Right atrium auricular region (tissue), 2 donors: ENCODE results near the gene CLDN15. TPM values are rescaled to one million over a fixed set of nuclear protein-coding genes. Genes with fewer than 3 reads are reported as not detected.
"Not testable (repeated sequence)": the region's sequence is repeated elsewhere in the genome, so short reads cannot be mapped to it uniquely, and the experiment has no call there.

Source experiments
- DNase-seq: peaks from one replicate; pipeline ENCODE4 v3.0.0-alpha.2; 2019; ENCODE audit warnings: low spot score
- H3K27ac ChIP-seq, 2 donors: fragments of 200-600 bp; sonication (generic); 1 replicate in 1 of 2; 2 replicates in 1 of 2; pipeline ENCODE4 v1.5.1; 2016 to 2019
- H3K27me3 ChIP-seq, 2 donors: fragments of 200-600 bp; sonication (generic); one replicate each; pipeline versions ENCODE4 v1.5.1 to v1.6.0; 2017 to 2019
- H3K36me3 ChIP-seq: fragments of 200-600 bp; sonication (generic); one replicate; pipeline ENCODE4 v1.5.1; 2016
- H3K4me1 ChIP-seq, 2 donors: fragments of 200-600 bp; sonication (generic); one replicate each; pipeline versions ENCODE4 v1.5.1 to v1.6.0; 2017 to 2019
- H3K4me3 ChIP-seq, 2 donors: fragments of 200-600 bp; sonication (generic); 1 replicate in 1 of 2; 2 replicates in 1 of 2; pipeline ENCODE4 v1.5.1; 2017 to 2019; ENCODE audit warnings: mild to moderate bottlenecking in 1 of 2, moderate library complexity in 1 of 2
- H3K9me3 ChIP-seq, 2 donors: fragments of 200-600 bp; sonication (generic); one replicate each; pipeline ENCODE4 v1.5.1; 2019
- total RNA-seq, 2 donors: library from RNA; depleted of rRNA; stranded (reverse); fragments of >200 nt; gene quantifications; one replicate each; pipeline ENCODE4 v1.1.0, GENCODE V29; 2016
- TF ChIP-seq, protein P1 (sequence below), 2 donors: fragments of 200-600 bp; sonication (generic); IDR thresholded peaks; one replicate each; pipeline ENCODE4 v1.5.1; 2019; ENCODE audit warnings: antibody characterized with exemption in 2 of 2

CLDN15 gene
- total RNA-seq, 2 donors from 2014 or later: 16.5 to 50.2 TPM

DNA sequence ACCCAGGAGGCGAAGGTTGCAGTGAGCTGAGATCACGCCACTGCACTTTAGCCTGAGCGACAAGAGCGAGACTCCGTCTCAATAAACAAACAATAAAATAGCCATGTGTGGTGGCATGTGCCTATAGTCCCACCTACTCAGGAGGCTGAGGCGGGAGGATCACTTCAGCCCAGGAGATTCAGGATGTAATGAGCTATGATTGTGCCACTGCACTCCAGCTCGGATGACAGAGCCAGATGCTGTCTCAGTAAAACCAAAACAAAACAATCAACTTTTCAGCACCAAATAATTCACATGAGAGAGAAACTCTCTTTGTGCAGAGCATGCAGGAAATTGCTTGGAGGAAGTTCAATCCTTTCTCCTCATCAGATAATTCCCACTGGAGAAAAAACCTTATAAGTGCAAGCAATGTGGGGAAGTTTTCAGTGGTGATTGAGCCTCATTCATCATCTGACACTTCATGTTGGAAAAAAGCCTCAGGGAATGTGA is 20.7 kb upstream of the CLDN15 start:
- no peak for DNase-seq
- no peaks in the 10 kb centered on the region for H3K36me3 ChIP-seq
- no peaks in the 10 kb centered on the region for H3K27me3 ChIP-seq
- no peak overlapping the region for H3K27ac ChIP-seq
- TF ChIP-seq, protein P1, sequence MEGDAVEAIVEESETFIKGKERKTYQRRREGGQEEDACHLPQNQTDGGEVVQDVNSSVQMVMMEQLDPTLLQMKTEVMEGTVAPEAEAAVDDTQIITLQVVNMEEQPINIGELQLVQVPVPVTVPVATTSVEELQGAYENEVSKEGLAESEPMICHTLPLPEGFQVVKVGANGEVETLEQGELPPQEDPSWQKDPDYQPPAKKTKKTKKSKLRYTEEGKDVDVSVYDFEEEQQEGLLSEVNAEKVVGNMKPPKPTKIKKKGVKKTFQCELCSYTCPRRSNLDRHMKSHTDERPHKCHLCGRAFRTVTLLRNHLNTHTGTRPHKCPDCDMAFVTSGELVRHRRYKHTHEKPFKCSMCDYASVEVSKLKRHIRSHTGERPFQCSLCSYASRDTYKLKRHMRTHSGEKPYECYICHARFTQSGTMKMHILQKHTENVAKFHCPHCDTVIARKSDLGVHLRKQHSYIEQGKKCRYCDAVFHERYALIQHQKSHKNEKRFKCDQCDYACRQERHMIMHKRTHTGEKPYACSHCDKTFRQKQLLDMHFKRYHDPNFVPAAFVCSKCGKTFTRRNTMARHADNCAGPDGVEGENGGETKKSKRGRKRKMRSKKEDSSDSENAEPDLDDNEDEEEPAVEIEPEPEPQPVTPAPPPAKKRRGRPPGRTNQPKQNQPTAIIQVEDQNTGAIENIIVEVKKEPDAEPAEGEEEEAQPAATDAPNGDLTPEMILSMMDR (IDR thresholded peaks at IDR 0.05): no peak
- no peak overlapping the region for H3K4me3 ChIP-seq
- H3K4me1 ChIP-seq: no peaks in the 10 kb centered on the region
- H3K9me3 ChIP-seq: no peaks in the 10 kb centered on the region

DNA sequence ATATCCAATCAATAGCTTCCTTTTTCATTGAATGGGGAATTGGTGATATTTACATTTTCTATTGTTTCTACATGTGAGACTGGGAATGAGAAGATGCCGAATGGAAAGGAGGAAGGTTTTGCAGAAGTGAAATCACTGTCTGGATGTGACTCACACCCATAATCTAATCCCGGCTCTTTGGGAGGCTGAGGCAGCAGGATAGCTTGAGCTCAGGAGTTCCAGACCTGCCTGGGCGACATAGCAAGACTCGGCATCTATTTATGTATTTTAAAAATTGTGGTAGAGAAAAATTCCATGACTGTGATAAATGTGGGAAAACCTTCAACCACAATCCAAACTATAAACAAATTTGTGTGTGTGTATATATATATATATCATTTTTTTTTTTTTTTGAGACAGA is 18.2 kb upstream of the CLDN15 start:
- Histone ChIP-seq H3K27ac (no peak overlapping the region), H3K4me1 (peaks cover 0 to 13% of the 10 kb centered on the region in 2 donors), H3K9me3 (no peaks in the 10 kb centered on the region), H3K27me3 (no peaks in the 10 kb centered on the region), H3K4me3 (no peak overlapping the region), H3K36me3 (no peaks in the 10 kb centered on the region)
- TF ChIP-seq, protein P1 (IDR thresholded peaks at IDR 0.05): no peak
- DNase-seq: no peak

DNA sequence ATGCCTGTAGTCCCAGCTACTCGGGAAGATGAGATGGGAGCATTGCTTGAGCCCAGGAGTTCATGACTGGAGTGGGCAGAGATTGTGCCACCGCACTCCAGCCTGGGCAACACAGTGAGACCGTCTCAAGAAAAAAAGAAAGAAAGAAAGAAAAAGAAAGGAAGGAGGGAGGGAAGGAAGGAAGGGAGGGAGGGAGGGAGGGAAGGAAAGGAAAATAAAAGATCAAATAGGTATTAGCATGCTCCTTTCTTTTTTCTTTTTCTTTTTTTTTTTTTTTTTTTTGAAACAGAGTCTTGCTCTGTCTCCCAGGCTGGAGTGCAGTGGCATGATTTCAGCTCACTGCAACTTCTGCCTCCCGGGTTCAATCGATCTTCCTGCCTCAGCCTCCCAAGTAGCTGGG is 15.6 kb upstream of the CLDN15 start:
- not testable (repeated sequence) for H3K9me3 ChIP-seq, H3K4me3 ChIP-seq, DNase-seq, H3K36me3 ChIP-seq, H3K27ac ChIP-seq, H3K27me3 ChIP-seq
- H3K4me1 ChIP-seq: peaks cover 0 to 24% of the 10 kb centered on the region in 2 donors

DNA sequence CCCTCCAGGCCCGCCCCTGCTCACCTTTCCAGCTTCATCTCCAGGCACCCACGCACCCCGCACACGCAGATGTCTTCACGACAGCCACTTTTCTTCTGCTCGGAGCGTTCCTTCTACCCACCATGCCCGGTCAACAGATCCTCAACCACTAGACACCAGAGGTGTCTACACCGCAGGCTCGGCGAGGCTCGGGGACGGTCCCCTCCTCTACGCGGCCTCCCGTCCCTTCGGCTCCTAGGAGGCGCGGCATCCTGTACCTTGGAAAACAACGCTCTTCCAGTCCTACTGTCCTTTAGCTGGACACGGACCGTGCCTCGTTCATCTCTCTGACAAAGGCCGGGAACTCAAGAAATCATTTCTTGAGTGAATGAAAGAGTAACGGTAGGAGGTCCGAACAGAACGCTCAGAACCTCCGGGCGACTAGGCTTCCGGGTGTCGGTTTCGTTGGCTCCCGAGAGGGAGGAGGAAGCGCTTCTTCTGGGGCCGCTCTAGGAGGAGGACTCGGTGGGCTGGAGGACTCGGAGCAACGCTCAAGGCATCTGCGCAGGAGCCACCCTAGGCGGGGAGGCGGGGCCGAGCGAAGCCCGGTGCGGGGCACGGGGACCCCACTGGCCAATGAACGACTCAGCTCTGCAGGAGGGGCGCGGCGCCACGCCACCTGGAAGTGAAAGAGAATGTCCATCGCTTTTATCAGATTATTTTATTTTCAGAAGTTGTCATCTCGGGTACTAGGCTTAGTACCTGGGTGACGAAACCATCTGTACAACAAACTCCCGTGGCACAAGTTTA is 14.5 kb upstream of the CLDN15 start:
- Histone ChIP-seq H3K9me3 (no peaks in the 10 kb centered on the region), H3K36me3 (no peaks in the 10 kb centered on the region), H3K27ac (peak overlapping the region; percentile 17 to 71), H3K27me3 (no peaks in the 10 kb centered on the region), H3K4me1 (peaks cover 0 to 24% of the 10 kb centered on the region in 2 donors), H3K4me3 (peak overlapping the region; percentile 73 to 89)
- TF ChIP-seq, protein P1 (IDR thresholded peaks at IDR 0.05): peak in 1 of 2 donors; percentile 32
- DNase-seq: peak; percentile 95

DNA sequence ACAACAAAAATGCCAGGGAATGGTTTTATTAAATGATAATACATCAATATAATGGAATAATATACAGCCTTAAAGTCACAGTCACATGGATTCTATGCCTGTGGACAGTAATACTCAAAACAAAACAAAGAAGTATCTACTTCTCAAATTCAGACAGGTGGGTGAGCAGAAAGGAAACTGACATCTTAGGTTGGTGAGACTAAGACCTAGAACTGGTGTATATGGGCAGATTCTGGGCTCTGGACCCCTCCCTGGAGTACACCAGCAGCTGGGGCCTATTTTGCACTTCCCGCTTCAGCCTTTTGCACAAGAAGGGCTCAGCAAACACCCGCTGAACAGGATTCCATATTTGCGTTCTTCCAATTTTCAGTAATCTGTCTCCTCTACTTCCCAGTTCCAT is 12.7 kb upstream of the CLDN15 start:
- H3K27ac ChIP-seq: no peak overlapping the region
- no peak overlapping the region for H3K4me3 ChIP-seq
- no peaks in the 10 kb centered on the region for H3K27me3 ChIP-seq
- H3K36me3 ChIP-seq: no peaks in the 10 kb centered on the region
- no peaks in the 10 kb centered on the region for H3K9me3 ChIP-seq
- DNase-seq: no peak
- H3K4me1 ChIP-seq: peaks cover 0 to 33% of the 10 kb centered on the region in 2 donors
- TF ChIP-seq, protein P1 (IDR thresholded peaks at IDR 0.05): no peak

DNA sequence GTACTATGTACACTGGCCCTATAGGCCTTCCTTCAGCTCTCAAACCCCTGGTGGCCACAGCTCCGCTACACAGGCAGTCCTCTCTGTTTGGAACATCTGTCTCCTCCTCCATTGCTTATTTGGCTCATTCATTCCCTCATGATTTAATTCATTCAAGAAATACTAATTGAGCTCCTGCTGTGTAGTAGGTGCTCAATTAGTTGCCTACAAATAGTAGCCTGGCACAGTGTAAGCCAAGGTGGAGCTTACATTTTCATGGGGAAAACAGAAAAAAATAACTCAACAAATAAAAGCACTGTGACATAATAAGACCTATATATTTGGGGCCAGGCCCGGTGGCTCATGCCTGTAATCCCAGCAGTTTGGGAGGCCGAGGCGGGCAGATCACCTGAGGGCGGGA is 10.7 kb upstream of the CLDN15 start:
- peaks cover 0 to 48% of the 10 kb centered on the region in 2 donors for H3K4me1 ChIP-seq

More for the DNA sequence above, 10.7 kb upstream of the CLDN15 start:
- H3K36me3 ChIP-seq: no peaks in the 10 kb centered on the region
- H3K4me3 ChIP-seq: no peak overlapping the region
- H3K9me3 ChIP-seq: no peaks in the 10 kb centered on the region
- DNase-seq: no peak
- no peak overlapping the region for H3K27ac ChIP-seq
- no peaks in the 10 kb centered on the region for H3K27me3 ChIP-seq
- TF ChIP-seq, protein P1 (IDR thresholded peaks at IDR 0.05): no peak
